Measurements from ENCODE around the gene PLEKHN1. TPM values are rescaled to one million over a fixed set of nuclear protein-coding genes. Genes with fewer than 3 reads are reported as not detected.

The PLEKHN1 gene
- total and polyA plus RNA-seq, 2 of the 4 experiments (the other 2 are of a cell fraction): 0.54 to 2.1 TPM

DNA sequence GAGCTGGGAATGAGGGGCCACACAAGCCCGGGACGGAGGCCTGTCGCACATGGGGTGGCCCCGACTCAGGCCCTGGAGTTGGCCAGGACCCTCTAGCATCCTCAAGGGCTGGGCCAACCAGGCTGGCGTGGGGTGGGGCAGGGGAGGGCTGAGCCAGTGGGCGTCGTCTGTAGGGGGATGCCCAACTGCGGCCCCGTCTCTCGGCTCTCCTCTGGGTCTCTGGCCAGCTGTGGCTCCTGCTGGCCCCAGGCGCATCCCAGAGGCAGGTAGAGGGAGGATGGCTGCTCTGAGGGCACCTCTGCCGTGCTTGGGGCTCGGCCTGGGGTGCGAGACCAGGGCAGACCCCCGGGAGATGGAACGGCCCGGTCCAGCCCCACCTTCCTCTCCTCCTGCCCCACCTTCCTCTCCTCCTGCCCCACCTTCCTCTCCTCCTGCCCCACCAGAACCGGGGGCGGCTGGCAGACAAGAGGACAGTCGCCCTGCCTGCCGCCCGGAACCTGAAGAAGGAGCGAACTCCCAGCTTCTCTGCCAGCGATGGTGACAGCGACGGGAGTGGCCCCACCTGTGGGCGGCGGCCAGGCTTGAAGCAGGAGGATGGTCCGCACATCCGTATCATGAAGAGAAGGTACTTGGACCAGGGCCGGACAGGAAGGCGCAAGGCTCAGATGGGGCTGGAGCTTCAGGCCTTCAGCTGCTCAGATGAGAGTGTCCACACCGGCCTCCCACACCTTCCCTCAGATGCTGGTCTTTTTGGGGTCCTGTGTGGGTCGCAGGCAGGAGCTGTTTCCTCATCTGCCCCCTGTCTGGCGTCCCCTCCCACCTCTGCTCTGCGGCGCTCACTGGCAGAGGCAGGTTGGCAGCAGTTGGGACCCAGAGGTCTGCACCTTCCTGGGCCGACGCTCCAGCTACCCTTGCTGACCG, 36.3 kb upstream of the PLEKHN1 start:
- Histone ChIP-seq H3K36me3 (ENCODE audit: control insufficient read depth, insufficient read depth, low read length) (peaks cover 9% of the 10 kb centered on the region), H2AK5ac (ENCODE audit: low read depth, low read length) (no peak overlapping the region), H3K14ac (replicated peaks; ENCODE audit: low read depth, low read length) (no peak overlapping the region), H2BK5ac (ENCODE audit: low read depth, low read length, poor library complexity, severe bottlenecking) (no peak overlapping the region), H3K79me1 (ENCODE audit: low read depth in 1 of 2, low read length in 2 of 2) (peaks cover 0 to 8% of the 10 kb centered on the region in 2 experiments; a peak in 1 of 4 replicates), H3K9me1 (ENCODE audit: insufficient read depth, low read length) (no peaks in the 10 kb centered on the region), H3K18ac (ENCODE audit: low read depth, low read length) (no peak overlapping the region), H3K4me3 (ENCODE audit: insufficient read depth, low read depth, low read length) (no peak overlapping the region), H2BK120ac (ENCODE audit: low read depth, low read length) (no peak overlapping the region), H3K27me3 (ENCODE audit: control insufficient read depth, insufficient read depth, low read length) (no peaks in the 10 kb centered on the region), H4K5ac (ENCODE audit: low read depth, low read length) (no peak overlapping the region), H3K27ac (ENCODE audit: insufficient read depth, low read length) (no peak overlapping the region), H3K23ac (ENCODE audit: low read depth, low read length) (no peak overlapping the region), H4K91ac (ENCODE audit: insufficient read depth, low read depth, low read length) (no peak overlapping the region), H3K4me2 (ENCODE audit: low read depth, low read length) (no peak overlapping the region), H3K56ac (ENCODE audit: extremely low read depth, insufficient read depth, low read length) (no peak overlapping the region), H2BK20ac (ENCODE audit: low read depth, low read length) (no peak overlapping the region), H4K8ac (ENCODE audit: low read depth in 2 of 2, low read length in 2 of 2) (no peak overlapping the region), H4K20me1 (ENCODE audit: insufficient read depth, low read length) (peaks cover 6% of the 10 kb centered on the region; the same call in 1 of the 2 replicates), H2AK9ac (replicated peaks; ENCODE audit: low read depth, low read length, poor library complexity) (no peak overlapping the region), H2AFZ (replicated peaks; ENCODE audit: low read length, poor library complexity) (no peak overlapping the region), H3K9ac (ENCODE audit: low read depth, low read length) (no peak overlapping the region), H3K4ac (ENCODE audit: low read depth, low read length) (no peak overlapping the region), H3K4me1 (ENCODE audit: control insufficient read depth, insufficient read depth, low read length) (no peaks in the 10 kb centered on the region; the same call in 1 of the 2 replicates), H3K9me3 (ENCODE audit: control insufficient read depth, insufficient read depth, low read length) (no peaks in the 10 kb centered on the region), H2BK15ac (ENCODE audit: low read depth, low read length) (no peak overlapping the region)
- dilution Hi-C loops (cut with HindIII; ENCODE audit: low sequenced_read_pairs, unreplicated experiment) (no loop called here), in situ Hi-C loops (cut with MboI; ENCODE audit: low sequenced_read_pairs) (no loop called here), intact Hi-C loops (cut with micrococcal nuclease) (no loop called here)
- no peak for DNase-seq
- TF ChIP-seq MAZ (IDR thresholded peaks at IDR 0.05; ENCODE audit: borderline replicate concordance, low read depth, low read length) (no peak), CEBPB (IDR thresholded peaks at IDR 0.05; ENCODE audit: low read depth, low read length) (no peak), RAD21 (IDR thresholded peaks at IDR 0.05; ENCODE audit: low read length) (no peak)
- WGBS, 2 experiments (ENCODE audit: extremely low coverage in 2 of 2, insufficient read length in 1 of 2): 99% methylated on average over 11 of the region's 40 CpGs; no CpG with 5 or more reads in 1 of the 2 experiments
- POLR2A ChIA-PET (ENCODE audit: unreplicated experiment): no interaction called here
- CTCF ChIA-PET: interaction anchor here (0.6 kb wide), 1 partner anchor 11 kb away, joined by 3 read pairs; no protein-coding TSS in a partner anchor
- no TSS peak for BruUV-seq (replicated peaks)
- ATAC-seq (ENCODE audit: low read depth): no peak
